ENCODE data around the gene AGPS. TPM values are rescaled to one million over a fixed set of nuclear protein-coding genes. Genes with fewer than 3 reads are reported as not detected.

Gene AGPS
- total and polyA plus RNA-seq, 10 of the 15 experiments (the other 5 are each of a cell fraction or from before 2014, with no cell fraction given) = 7.9 to 54.2 (median 38.7) TPM

DNA sequence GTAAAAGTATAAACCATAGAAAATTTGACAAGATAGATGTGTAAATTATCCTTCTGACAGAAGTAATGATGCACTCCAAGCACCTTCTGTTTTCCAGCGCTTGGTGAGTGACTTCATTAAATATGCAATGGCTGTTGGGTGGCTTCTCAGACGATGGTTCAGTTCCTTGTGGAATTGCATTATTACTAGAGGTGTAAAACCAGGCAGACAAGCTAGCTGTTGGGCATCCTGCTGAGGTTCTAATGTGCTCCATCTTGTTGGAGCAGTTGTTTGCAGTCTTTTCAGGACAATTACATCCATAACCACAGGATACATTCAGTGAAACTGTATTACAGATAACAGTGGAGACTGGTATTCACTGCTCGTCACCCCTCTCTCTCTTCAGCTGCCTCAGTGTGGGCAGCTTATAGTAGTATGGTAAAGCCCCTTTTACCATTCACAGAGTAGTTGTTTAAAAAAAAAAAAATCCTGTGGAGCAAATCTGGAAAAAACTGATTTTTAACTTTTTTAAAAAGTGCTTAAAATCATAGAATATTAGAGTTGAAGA is 143.5 kb downstream of the AGPS start:
- H3K27me3 ChIP-seq (replicated peaks in 1 of 2; ENCODE audit: control insufficient read depth in 2 of 2, insufficient read depth in 2 of 2, low read length in 1 of 2) = no peaks in the 10 kb centered on the region
- H3K4me1 ChIP-seq (ENCODE audit: control insufficient read depth, insufficient read depth, low read length) = peaks cover 4% of the 10 kb centered on the region; the same call in 1 of the 2 replicates

More for the DNA sequence above, 143.5 kb downstream of the AGPS start:
- ChIA-PET POLR2A (no interaction called here), SMC1A (ENCODE audit: uncharacterized antibody, unreplicated experiment) (interaction anchor here (1.4 kb wide), 1 partner anchor 14 kb away, joined by 4 read pairs; no protein-coding TSS in a partner anchor), RAD21 (ENCODE audit: unreplicated experiment) (no interaction called here), CTCF (interaction anchor here (1.2 to 1.4 kb wide), 2 partner anchors 12 to 17 kb away, joined by 4 to 5 read pairs; no protein-coding TSS in a partner anchor)
- Histone ChIP-seq H3K9ac (ENCODE audit: control insufficient read depth, insufficient read depth, low read length) (no peak overlapping the region), H3K4me3 (no peak overlapping the region), H3K27ac (ENCODE audit: control insufficient read depth, insufficient read depth) (no peak overlapping the region), H3K4me2 (ENCODE audit: control insufficient read depth, insufficient read depth) (no peak overlapping the region), H2AFZ (ENCODE audit: control insufficient read depth, low read depth, low read length) (no peak overlapping the region), H3K9me3 (replicated peaks; ENCODE audit: control insufficient read depth, insufficient read depth, low read length) (no peaks in the 10 kb centered on the region), H3K79me2 (ENCODE audit: control insufficient read depth, insufficient read depth, low read length) (no peaks in the 10 kb centered on the region), H4K20me1 (ENCODE audit: control insufficient read depth, insufficient read depth) (no peaks in the 10 kb centered on the region), H3K36me3 (ENCODE audit: control insufficient read depth in 2 of 2, insufficient read depth in 2 of 2, low read length in 1 of 2) (no peaks in the 10 kb centered on the region; a peak in 1 of 4 replicates)
- BruUV-seq (replicated peaks) = no TSS peak
- intact Hi-C loops (cut with micrococcal nuclease; ENCODE audit: unreplicated experiment) (no loop called here), in situ Hi-C loops (cut with MboI) (no loop called here)
- FAIRE-seq (no peak), ATAC-seq (no peak), DNase-seq (ENCODE audit: low read depth, low spot score) (no peak)
- 82% methylated on average over 3 of the region's 3 CpGs for WGBS (ENCODE audit: insufficient coverage, insufficient replicate concordance, low lambda C conversion rate, missing lambda C conversion rate)
- no peak for TF ChIP-seq POLR2AphosphoS5 (IDR thresholded peaks at IDR 0.05; ENCODE audit: low read length)
- TF ChIP-seq SREBF1 (IDR thresholded peaks at IDR 0.05; ENCODE audit: low read length) = no peak
- TF ChIP-seq CREB1 (IDR thresholded peaks at IDR 0.05; ENCODE audit: low read depth) = no peak
- TF ChIP-seq, protein P1, sequence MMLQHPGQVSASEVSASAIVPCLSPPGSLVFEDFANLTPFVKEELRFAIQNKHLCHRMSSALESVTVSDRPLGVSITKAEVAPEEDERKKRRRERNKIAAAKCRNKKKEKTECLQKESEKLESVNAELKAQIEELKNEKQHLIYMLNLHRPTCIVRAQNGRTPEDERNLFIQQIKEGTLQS (IDR thresholded peaks at IDR 0.05; ENCODE audit: borderline replicate concordance, extremely low read depth, low read depth, low read length) = no peak
- TF ChIP-seq ETV6 (conservative IDR thresholded peaks at IDR 0.05 in 1 of 2, IDR thresholded peaks at IDR 0.05 in 1 of 2; ENCODE audit: borderline replicate concordance in 1 of 2, low read depth in 1 of 2) = no peak
- TF ChIP-seq, protein P2, sequence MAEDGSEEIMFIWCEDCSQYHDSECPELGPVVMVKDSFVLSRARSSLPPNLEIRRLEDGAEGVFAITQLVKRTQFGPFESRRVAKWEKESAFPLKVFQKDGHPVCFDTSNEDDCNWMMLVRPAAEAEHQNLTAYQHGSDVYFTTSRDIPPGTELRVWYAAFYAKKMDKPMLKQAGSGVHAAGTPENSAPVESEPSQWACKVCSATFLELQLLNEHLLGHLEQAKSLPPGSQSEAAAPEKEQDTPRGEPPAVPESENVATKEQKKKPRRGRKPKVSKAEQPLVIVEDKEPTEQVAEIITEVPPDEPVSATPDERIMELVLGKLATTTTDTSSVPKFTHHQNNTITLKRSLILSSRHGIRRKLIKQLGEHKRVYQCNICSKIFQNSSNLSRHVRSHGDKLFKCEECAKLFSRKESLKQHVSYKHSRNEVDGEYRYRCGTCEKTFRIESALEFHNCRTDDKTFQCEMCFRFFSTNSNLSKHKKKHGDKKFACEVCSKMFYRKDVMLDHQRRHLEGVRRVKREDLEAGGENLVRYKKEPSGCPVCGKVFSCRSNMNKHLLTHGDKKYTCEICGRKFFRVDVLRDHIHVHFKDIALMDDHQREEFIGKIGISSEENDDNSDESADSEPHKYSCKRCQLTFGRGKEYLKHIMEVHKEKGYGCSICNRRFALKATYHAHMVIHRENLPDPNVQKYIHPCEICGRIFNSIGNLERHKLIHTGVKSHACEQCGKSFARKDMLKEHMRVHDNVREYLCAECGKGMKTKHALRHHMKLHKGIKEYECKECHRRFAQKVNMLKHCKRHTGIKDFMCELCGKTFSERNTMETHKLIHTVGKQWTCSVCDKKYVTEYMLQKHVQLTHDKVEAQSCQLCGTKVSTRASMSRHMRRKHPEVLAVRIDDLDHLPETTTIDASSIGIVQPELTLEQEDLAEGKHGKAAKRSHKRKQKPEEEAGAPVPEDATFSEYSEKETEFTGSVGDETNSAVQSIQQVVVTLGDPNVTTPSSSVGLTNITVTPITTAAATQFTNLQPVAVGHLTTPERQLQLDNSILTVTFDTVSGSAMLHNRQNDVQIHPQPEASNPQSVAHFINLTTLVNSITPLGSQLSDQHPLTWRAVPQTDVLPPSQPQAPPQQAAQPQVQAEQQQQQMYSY (CRISPR knock-in tag; IDR thresholded peaks at IDR 0.05) = no peak
- TF ChIP-seq EZH2 (IDR thresholded peaks at IDR 0.05; ENCODE audit: borderline replicate concordance, control insufficient read depth, low read depth, low read length) = no peak
- TF ChIP-seq SUZ12 (IDR thresholded peaks at IDR 0.05; ENCODE audit: unreplicated experiment) = no peak
- no peak for TF ChIP-seq NR2F1 (conservative IDR thresholded peaks at IDR 0.05)
- TF ChIP-seq MTA3 (IDR thresholded peaks at IDR 0.05; ENCODE audit: borderline replicate concordance, low read length) = no peak
- TF ChIP-seq JUND (IDR thresholded peaks at IDR 0.05; ENCODE audit: low read depth, low read length) = no peak
- TF ChIP-seq ZNF207 (IDR thresholded peaks at IDR 0.05; ENCODE audit: borderline replicate concordance) = no peak
- no peak for TF ChIP-seq MYC (IDR thresholded peaks at IDR 0.05; ENCODE audit: insufficient read depth, insufficient read length, insufficient replicate concordance, low read length, severe bottlenecking)
- no peak for TF ChIP-seq EGR1 (IDR thresholded peaks at IDR 0.05; ENCODE audit: borderline replicate concordance in 1 of 2, low read depth in 2 of 2, low read length in 2 of 2)
- no peak for TF ChIP-seq SRF (IDR thresholded peaks at IDR 0.05; ENCODE audit: low read depth in 2 of 2, low read length in 2 of 2)
- no peak for TF ChIP-seq JUNB (IDR thresholded peaks at IDR 0.05)
- no peak for TF ChIP-seq ATF7 (IDR thresholded peaks at IDR 0.05; ENCODE audit: low read depth)
- TF ChIP-seq SUPT20H (IDR thresholded peaks at IDR 0.05; ENCODE audit: borderline replicate concordance, control insufficient read depth, low read depth, low read length) = no peak
- TF ChIP-seq ZSCAN29 (IDR thresholded peaks at IDR 0.05) = no peak
